AG09309 (cell line): Measurements from ENCODE around the gene EBF4.
A peak's percentile ranks its signal among the peaks of the same experiment; 100 is the strongest.
"Not testable (repeated sequence)": the region's sequence is repeated elsewhere in the genome, so short reads cannot be mapped to it uniquely, and the experiment has no call there.

Experiments used
- DNase-seq: peaks from one replicate; pipeline ENCODE4 v3.0.0-alpha.2; 2010; ENCODE audit warnings: low read depth
- H3K4me3 ChIP-seq: 2 replicates; pipeline ENCODE4 v1.5.1; 2011; ENCODE audit warnings: mild to moderate bottlenecking, low read depth, low read length, moderate library complexity; ENCODE audit not compliant: control insufficient read depth
- CTCF ChIP-seq: IDR thresholded peaks from 2 replicates; pipeline ENCODE4 v1.5.1; 2011; ENCODE audit warnings: mild to moderate bottlenecking, low read depth, low read length, inconsistent platforms; ENCODE audit not compliant: insufficient read depth, control insufficient read depth; ENCODE audit errors: missing control alignments

EBF4 gene

DNA sequence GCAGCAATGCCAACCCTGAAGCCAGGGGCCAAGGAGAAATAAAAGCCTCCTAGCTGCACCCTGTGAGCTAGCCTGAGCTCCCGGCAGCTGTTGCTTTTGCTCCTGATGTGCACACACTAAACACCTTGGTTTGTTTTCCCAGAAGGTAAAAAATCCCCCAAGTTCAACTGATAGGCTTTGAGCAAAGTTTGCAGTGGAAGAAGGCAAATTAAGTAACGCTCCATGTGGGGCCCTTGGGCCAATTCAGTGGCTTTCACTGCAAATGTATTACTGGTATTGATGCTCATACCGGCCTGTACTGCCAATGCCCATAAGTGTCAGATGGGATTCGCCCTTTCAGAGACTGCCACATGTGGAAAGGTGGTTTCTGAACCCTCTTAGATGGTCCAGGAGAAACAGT is 19.1 kb upstream of the EBF4 start:
- no peak for DNase-seq
- no peak for TF ChIP-seq CTCF
- no peak overlapping the region for H3K4me3 ChIP-seq

- no peak for DNase-seq
- H3K4me3 ChIP-seq: no peak overlapping the region
- no peak for TF ChIP-seq CTCF
These were observed 12.5 kb upstream of the EBF4 start for GRCh38 chr20:2680046-2680445.

DNA sequence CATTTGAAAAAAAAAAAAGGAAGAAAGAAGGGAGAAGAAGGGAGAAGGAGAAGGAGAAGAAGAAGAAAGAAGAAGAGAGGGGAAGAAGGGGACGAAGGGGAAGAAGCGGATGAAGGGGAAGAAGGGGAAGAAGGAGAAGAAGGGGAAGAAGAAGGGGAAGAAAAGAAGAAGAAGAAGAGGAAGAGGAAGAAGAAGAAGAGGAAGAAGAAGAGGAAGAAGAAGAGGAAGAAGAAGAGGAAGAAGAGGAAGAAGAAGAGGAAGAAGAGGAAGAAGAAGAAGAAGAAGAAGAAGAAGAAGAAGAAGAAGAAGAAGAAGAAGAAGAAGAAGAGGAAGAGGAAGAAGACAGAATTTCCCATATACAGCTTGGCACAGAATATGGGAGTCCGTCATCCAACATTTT is 10.5 kb upstream of the EBF4 start:
- H3K4me3 ChIP-seq, DNase-seq: not testable (repeated sequence)

GRCh38 chr20:2684817-2685216 is 7.8 kb upstream of the EBF4 start:
- not testable (repeated sequence) for DNase-seq, H3K4me3 ChIP-seq

DNA sequence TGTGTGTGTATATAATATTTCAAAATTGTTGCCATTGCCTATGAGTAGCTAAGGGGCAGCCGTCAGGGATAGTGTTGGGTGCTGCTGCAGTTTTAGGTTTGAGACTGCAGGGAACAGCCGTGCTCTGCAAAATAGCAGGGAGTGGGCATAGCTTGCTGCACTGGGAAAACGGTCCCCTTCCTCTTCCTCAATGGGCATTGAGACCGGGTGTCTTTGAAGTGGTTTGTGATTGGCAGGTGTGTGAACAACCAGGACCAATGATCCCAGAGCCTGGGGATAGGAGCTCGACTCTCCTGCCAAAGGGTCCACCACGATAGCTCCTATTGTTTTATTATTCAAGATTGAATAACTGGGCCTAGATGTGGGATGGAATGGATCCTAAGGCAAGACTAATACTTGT is 5.1 kb upstream of the EBF4 start:
- no peak for DNase-seq
- no peak overlapping the region for H3K4me3 ChIP-seq
- no peak for TF ChIP-seq CTCF

GRCh38 chr20:2688041-2688591 is 4.5 kb upstream of the EBF4 start:
- H3K4me3 ChIP-seq: no peak overlapping the region
- peak; percentile 46 for TF ChIP-seq CTCF
- DNase-seq: no peak

DNA sequence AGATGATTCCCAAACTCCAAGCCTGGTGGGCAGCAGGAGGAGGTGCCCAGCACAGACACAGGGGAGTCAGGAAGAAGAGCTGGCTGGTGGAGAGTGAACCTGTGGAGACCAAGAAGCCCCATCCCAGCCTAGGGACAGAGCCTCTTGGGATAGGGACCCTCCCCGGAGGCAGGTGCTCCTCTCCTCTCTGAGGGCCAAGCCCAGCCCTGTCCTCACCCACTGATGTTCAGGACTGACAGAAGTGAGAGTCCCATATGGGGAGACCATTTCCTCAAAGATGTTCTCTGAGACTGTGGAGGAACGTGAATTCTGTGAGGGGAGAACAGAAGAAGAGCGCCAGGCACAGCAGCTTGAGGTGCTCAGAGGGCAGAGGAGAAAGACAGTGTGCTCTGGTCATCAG is 2.4 kb upstream of the EBF4 start:
- H3K4me3 ChIP-seq: no peak overlapping the region
- no peak for TF ChIP-seq CTCF
- DNase-seq: no peak

DNA sequence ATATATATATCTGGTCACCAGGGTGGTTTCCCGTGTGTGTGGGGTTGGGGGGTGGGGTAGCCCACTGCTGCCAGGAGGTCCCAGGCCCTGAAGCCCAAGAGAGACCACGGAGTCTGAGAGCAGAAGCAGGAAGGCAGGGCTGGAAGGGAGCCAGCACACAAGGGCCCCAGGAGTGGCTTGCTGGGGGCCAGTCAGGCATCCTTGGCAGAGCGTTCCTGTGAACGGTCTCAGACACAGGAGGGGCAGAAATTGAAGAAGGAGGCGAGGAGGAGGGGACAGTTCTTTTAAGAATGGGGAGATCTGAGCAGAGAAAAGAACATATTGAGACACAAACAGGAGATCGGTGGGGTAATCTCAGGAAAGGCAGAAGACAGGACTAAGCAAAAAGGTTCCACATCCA is 1.9 kb upstream of the EBF4 start:
- DNase-seq: no peak
- no peak for TF ChIP-seq CTCF
- H3K4me3 ChIP-seq: no peak overlapping the region
